HCT116 (cell line): Measurements from ENCODE around the gene C14orf93. TPM values are rescaled to one million over a fixed set of nuclear protein-coding genes. Genes with fewer than 3 reads are reported as not detected.

Experiments
- CBX3 ChIP-seq: IDR thresholded peaks from 2 replicates; pipeline ENCODE4 v1.6.1; 2012; ENCODE audit warnings: low read depth
- CEBPB ChIP-seq: IDR thresholded peaks from 2 replicates; pipeline ENCODE4 v1.6.1; 2012; ENCODE audit warnings: low read depth
- ELF1 ChIP-seq: IDR thresholded peaks from 2 replicates; pipeline ENCODE4 v1.6.1; 2012; ENCODE audit warnings: low read depth, borderline replicate concordance
- EZH2phosphoT487 ChIP-seq: fragments of 200-600 bp; IDR thresholded peaks from 2 replicates; pipeline ENCODE4 v1.6.1; 2018; ENCODE audit warnings: antibody characterized with exemption, borderline replicate concordance
- POLR2A ChIP-seq: IDR thresholded peaks from 2 replicates; pipeline ENCODE4 v1.7.0; 2011; ENCODE audit warnings: borderline replicate concordance; ENCODE audit not compliant: insufficient read depth, insufficient read length; ENCODE audit errors: extremely low read depth
- SP1 ChIP-seq: IDR thresholded peaks from 2 replicates; pipeline ENCODE4 v1.6.1; 2012; ENCODE audit warnings: low read depth
- ZBTB33 ChIP-seq: IDR thresholded peaks from 2 replicates; pipeline ENCODE4 v1.6.1; 2011; ENCODE audit warnings: mild to moderate bottlenecking, low read length, moderate library complexity; ENCODE audit not compliant: insufficient replicate concordance; ENCODE audit errors: extremely low read depth
- total RNA-seq: library from RNA; stranded (reverse); gene quantifications from one replicate; pipeline ENCODE4 v1.2.1, GENCODE V29; 2021; ENCODE audit not compliant: unreplicated experiment

Gene C14orf93
- total RNA-seq, 1 experiment from 2014 or later: 13.7 TPM

- TF ChIP-seq ZBTB33 (no peak), CEBPB (no peak), ELF1 (no peak), EZH2phosphoT487 (no peak), SP1 (no peak), POLR2A (no peak), CBX3 (no peak)
Observed at GRCh38 chr14:22939684-22940083, 70.3 kb downstream of the C14orf93 start (continued).

Other genes with a start within 250 kb of the C14orf93 start
- 146 TPM for gene OXA1L, start 243.5 kb downstream of the C14orf93 start, total RNA-seq
- gene SLC7A7, start 194.7 kb downstream of the C14orf93 start, total RNA-seq: 0.27 TPM
- gene MRPL52, start 180.3 kb downstream of the C14orf93 start, total RNA-seq: 134 TPM
- gene MMP14, start 173.6 kb downstream of the C14orf93 start, total RNA-seq: 17.8 TPM
- gene LRP10, start 138.4 kb downstream of the C14orf93 start, total RNA-seq: 42.7 TPM
- gene REM2, start 126.9 kb downstream of the C14orf93 start, total RNA-seq: 0.47 TPM
- 67.2 TPM for gene RBM23, start 91.0 kb downstream of the C14orf93 start, total RNA-seq
- 186 TPM for gene PRMT5, start 80.8 kb downstream of the C14orf93 start, total RNA-seq
- gene HAUS4, start 53.1 kb downstream of the C14orf93 start, total RNA-seq: 48.7 TPM
- 39.7 TPM for gene AJUBA, start 27.6 kb downstream of the C14orf93 start, total RNA-seq
- 212 TPM for gene PSMB5, start 24.8 kb upstream of the C14orf93 start, total RNA-seq
- gene PSMB11, start 32.1 kb upstream of the C14orf93 start, total RNA-seq: not detected
- 19.3 TPM for gene CDH24, start 47.4 kb upstream of the C14orf93 start, total RNA-seq
- gene ACIN1, start 85.0 kb upstream of the C14orf93 start, total RNA-seq: 179 TPM
- 46.8 TPM for gene C14orf119, start 85.4 kb upstream of the C14orf93 start, total RNA-seq
- not detected for gene CIROP, start 94.8 kb upstream of the C14orf93 start, total RNA-seq
- gene CEBPE, start 109.1 kb upstream of the C14orf93 start, total RNA-seq: not detected
- gene SLC7A8, start 173.5 kb upstream of the C14orf93 start, total RNA-seq: 5.3 TPM
- not detected for gene RNF212B, start 227.8 kb upstream of the C14orf93 start, total RNA-seq